Measurements from ENCODE around the gene STX8. TPM values are rescaled to one million over a fixed set of nuclear protein-coding genes. Genes with fewer than 3 reads are reported as not detected.

The STX8 gene
- total RNA-seq, 1 donor = 77.5 TPM

GRCh38 chr17:9402590-9403199, 172.9 kb downstream of the STX8 start:
- peak; percentile 51 for TF ChIP-seq CTCF (IDR thresholded peaks at IDR 0.05; ENCODE audit: insufficient read depth, low read length)
- DNase-seq (ENCODE audit: low read depth) = peak; percentile 33
- H3K4me3 ChIP-seq (ENCODE audit: low read depth, low read length) = no peak overlapping the region

GRCh38 chr17:9401434-9401833, 174.2 kb downstream of the STX8 start:
- DNase-seq (ENCODE audit: low read depth) = peak; percentile 51
- H3K4me3 ChIP-seq (ENCODE audit: low read depth, low read length) = no peak overlapping the region
- no peak for TF ChIP-seq CTCF (IDR thresholded peaks at IDR 0.05; ENCODE audit: insufficient read depth, low read length)

GRCh38 chr17:9389111-9389527, 186.5 kb downstream of the STX8 start:
- no peak for TF ChIP-seq CTCF (IDR thresholded peaks at IDR 0.05; ENCODE audit: insufficient read depth, low read length)
- no peak overlapping the region for H3K4me3 ChIP-seq (ENCODE audit: low read depth, low read length)
- peak; percentile 90 for DNase-seq (ENCODE audit: low read depth)

GRCh38 chr17:9386401-9386800, 189.2 kb downstream of the STX8 start:
- no peak for DNase-seq (ENCODE audit: low read depth)
- TF ChIP-seq CTCF (IDR thresholded peaks at IDR 0.05; ENCODE audit: insufficient read depth, low read length) = no peak
- H3K4me3 ChIP-seq (ENCODE audit: low read depth, low read length) = no peak overlapping the region

GRCh38 chr17:9383826-9384225, 191.8 kb downstream of the STX8 start:
- no peak overlapping the region for H3K4me3 ChIP-seq (ENCODE audit: low read depth, low read length)
- no peak for DNase-seq (ENCODE audit: low read depth)
- no peak for TF ChIP-seq CTCF (IDR thresholded peaks at IDR 0.05; ENCODE audit: insufficient read depth, low read length)

- TF ChIP-seq CTCF (IDR thresholded peaks at IDR 0.05; ENCODE audit: insufficient read depth, low read length) = no peak
- no peak for DNase-seq (ENCODE audit: low read depth)
- no peak overlapping the region for H3K4me3 ChIP-seq (ENCODE audit: low read depth, low read length)
These were observed 193.0 kb downstream of the STX8 start for GRCh38 chr17:9382626-9383025.

- no peak overlapping the region for H3K4me3 ChIP-seq (ENCODE audit: low read depth, low read length)
- no peak for DNase-seq (ENCODE audit: low read depth)
- no peak for TF ChIP-seq CTCF (IDR thresholded peaks at IDR 0.05; ENCODE audit: insufficient read depth, low read length)
These were observed 194.6 kb downstream of the STX8 start for GRCh38 chr17:9381068-9381467.
